Measurements from ENCODE around the gene MST1. TPM values are rescaled to one million over a fixed set of nuclear protein-coding genes. Genes with fewer than 3 reads are reported as not detected.
A peak's percentile ranks its signal among the peaks of the same experiment; 100 is the strongest.

MST1 gene
- total and polyA plus RNA-seq, 2 of the 4 experiments (the other 2 are of a cell fraction): 1.3 to 13.0 TPM

DNA sequence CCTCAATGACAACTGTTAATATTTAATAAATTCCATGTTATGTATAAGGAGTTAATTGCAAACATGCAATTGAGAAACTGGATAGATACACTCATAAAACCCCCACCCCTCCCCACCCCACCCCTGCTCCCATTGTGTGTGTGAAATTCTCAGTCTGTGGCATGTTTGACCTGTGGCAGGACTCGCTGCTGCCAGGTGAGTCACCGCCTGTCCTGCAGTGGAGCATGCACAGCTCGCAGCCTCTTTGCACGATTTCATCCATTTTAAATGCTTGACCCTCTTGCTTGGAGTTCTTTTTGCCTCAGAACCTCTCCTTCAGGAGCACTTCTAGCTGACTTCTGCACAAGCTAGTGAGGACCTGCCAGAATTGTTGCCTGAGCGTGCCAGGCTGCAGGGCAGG lies 20.4 kb downstream of the MST1 start:
- H3K4me2 ChIP-seq (ENCODE audit: low read depth, low read length): no peak overlapping the region
- H4K91ac ChIP-seq (ENCODE audit: insufficient read depth, low read depth, low read length): no peak overlapping the region
- H3K14ac ChIP-seq (replicated peaks; ENCODE audit: low read depth, low read length): no peak overlapping the region
- H2BK5ac ChIP-seq (ENCODE audit: low read depth, low read length, poor library complexity, severe bottlenecking): no peak overlapping the region
- peaks cover 6% of the 10 kb centered on the region for H3K4me1 ChIP-seq (ENCODE audit: control insufficient read depth, insufficient read depth, low read length)
- no peaks in the 10 kb centered on the region for H3K9me3 ChIP-seq (ENCODE audit: control insufficient read depth, insufficient read depth, low read length)
- POLR2A ChIA-PET (ENCODE audit: unreplicated experiment): no interaction called here
- no peak for TF ChIP-seq MAZ (IDR thresholded peaks at IDR 0.05; ENCODE audit: borderline replicate concordance, low read depth, low read length)
- no peak for TF ChIP-seq RFX5 (IDR thresholded peaks at IDR 0.05; ENCODE audit: low read depth, low read length)
- TF ChIP-seq RAD21 (IDR thresholded peaks at IDR 0.05; ENCODE audit: low read length): no peak
- no peak for TF ChIP-seq CEBPB (IDR thresholded peaks at IDR 0.05; ENCODE audit: low read depth, low read length)
- no peak for TF ChIP-seq CHD1 (IDR thresholded peaks at IDR 0.05; ENCODE audit: low read depth, low read length)
- no peak for TF ChIP-seq NFE2L2 (IDR thresholded peaks at IDR 0.05; ENCODE audit: low read depth, low read length)
- no peak for TF ChIP-seq BHLHE40 (IDR thresholded peaks at IDR 0.05; ENCODE audit: low read depth, low read length)
- TF ChIP-seq, protein P1, sequence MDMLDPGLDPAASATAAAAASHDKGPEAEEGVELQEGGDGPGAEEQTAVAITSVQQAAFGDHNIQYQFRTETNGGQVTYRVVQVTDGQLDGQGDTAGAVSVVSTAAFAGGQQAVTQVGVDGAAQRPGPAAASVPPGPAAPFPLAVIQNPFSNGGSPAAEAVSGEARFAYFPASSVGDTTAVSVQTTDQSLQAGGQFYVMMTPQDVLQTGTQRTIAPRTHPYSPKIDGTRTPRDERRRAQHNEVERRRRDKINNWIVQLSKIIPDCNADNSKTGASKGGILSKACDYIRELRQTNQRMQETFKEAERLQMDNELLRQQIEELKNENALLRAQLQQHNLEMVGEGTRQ (IDR thresholded peaks at IDR 0.05; ENCODE audit: low read depth, low read length): no peak
- no peak for TF ChIP-seq MXI1 (IDR thresholded peaks at IDR 0.05; ENCODE audit: borderline replicate concordance, low read depth, low read length)
- TF ChIP-seq SMC3 (IDR thresholded peaks at IDR 0.05; ENCODE audit: low read depth, low read length): no peak
- TF ChIP-seq, protein P2, sequence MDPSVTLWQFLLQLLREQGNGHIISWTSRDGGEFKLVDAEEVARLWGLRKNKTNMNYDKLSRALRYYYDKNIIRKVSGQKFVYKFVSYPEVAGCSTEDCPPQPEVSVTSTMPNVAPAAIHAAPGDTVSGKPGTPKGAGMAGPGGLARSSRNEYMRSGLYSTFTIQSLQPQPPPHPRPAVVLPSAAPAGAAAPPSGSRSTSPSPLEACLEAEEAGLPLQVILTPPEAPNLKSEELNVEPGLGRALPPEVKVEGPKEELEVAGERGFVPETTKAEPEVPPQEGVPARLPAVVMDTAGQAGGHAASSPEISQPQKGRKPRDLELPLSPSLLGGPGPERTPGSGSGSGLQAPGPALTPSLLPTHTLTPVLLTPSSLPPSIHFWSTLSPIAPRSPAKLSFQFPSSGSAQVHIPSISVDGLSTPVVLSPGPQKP (IDR thresholded peaks at IDR 0.05; ENCODE audit: borderline replicate concordance, low read depth, low read length): no peak
- TF ChIP-seq, protein P3, sequence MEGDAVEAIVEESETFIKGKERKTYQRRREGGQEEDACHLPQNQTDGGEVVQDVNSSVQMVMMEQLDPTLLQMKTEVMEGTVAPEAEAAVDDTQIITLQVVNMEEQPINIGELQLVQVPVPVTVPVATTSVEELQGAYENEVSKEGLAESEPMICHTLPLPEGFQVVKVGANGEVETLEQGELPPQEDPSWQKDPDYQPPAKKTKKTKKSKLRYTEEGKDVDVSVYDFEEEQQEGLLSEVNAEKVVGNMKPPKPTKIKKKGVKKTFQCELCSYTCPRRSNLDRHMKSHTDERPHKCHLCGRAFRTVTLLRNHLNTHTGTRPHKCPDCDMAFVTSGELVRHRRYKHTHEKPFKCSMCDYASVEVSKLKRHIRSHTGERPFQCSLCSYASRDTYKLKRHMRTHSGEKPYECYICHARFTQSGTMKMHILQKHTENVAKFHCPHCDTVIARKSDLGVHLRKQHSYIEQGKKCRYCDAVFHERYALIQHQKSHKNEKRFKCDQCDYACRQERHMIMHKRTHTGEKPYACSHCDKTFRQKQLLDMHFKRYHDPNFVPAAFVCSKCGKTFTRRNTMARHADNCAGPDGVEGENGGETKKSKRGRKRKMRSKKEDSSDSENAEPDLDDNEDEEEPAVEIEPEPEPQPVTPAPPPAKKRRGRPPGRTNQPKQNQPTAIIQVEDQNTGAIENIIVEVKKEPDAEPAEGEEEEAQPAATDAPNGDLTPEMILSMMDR (conservative IDR thresholded peaks at IDR 0.05; ENCODE audit: low read depth, low read length): no peak
- TF ChIP-seq FOS (IDR thresholded peaks at IDR 0.05; ENCODE audit: low read depth, low read length): no peak
- no peak for TF ChIP-seq MAFK (IDR thresholded peaks at IDR 0.05; ENCODE audit: low read depth, low read length)
- no peak for TF ChIP-seq RCOR1 (IDR thresholded peaks at IDR 0.05; ENCODE audit: insufficient replicate concordance, low read length)
- TF ChIP-seq POLR2A (IDR thresholded peaks at IDR 0.05; ENCODE audit: low read depth, low read length): no peak
- no peak overlapping the region for H3K27ac ChIP-seq (ENCODE audit: insufficient read depth, low read length)
- no TSS peak for BruUV-seq (replicated peaks)
- no peak overlapping the region for H2AFZ ChIP-seq (replicated peaks; ENCODE audit: low read length, poor library complexity)
- peaks cover 5 to 8% of the 10 kb centered on the region in 2 experiments; a peak in 3 of 4 replicates for H3K79me1 ChIP-seq (ENCODE audit: low read depth in 1 of 2, low read length in 2 of 2)
- H3K9me1 ChIP-seq (ENCODE audit: insufficient read depth, low read length): peaks cover 6% of the 10 kb centered on the region; the same call in 1 of the 2 replicates
- no peak overlapping the region for H2AK5ac ChIP-seq (ENCODE audit: low read depth, low read length)
- H4K20me1 ChIP-seq (ENCODE audit: insufficient read depth, low read length): peaks cover 3% of the 10 kb centered on the region; the same call in 1 of the 2 replicates
- no peaks in the 10 kb centered on the region for H3K36me3 ChIP-seq (ENCODE audit: control insufficient read depth, insufficient read depth, low read length)
- WGBS, 2 experiments (ENCODE audit: extremely low coverage in 2 of 2, insufficient read length in 1 of 2): 69% methylated on average over 4 of the region's 5 CpGs; no CpG with 5 or more reads in 1 of the 2 experiments
- H2BK15ac ChIP-seq (ENCODE audit: low read depth, low read length): no peak overlapping the region
- no peak overlapping the region for H2BK120ac ChIP-seq (ENCODE audit: low read depth, low read length)
- H3K27me3 ChIP-seq (ENCODE audit: control insufficient read depth, insufficient read depth, low read length): peaks cover 9% of the 10 kb centered on the region; the same call in 1 of the 2 replicates
- no peak overlapping the region for H4K8ac ChIP-seq (ENCODE audit: low read depth in 2 of 2, low read length in 2 of 2)
- ATAC-seq (ENCODE audit: low read depth) (no peak), DNase-seq (peak; percentile 34)
- no peak overlapping the region for H3K23ac ChIP-seq (ENCODE audit: low read depth, low read length)
- H3K18ac ChIP-seq (ENCODE audit: low read depth, low read length): no peak overlapping the region
- H3K56ac ChIP-seq (ENCODE audit: extremely low read depth, insufficient read depth, low read length): no peak overlapping the region
- no peak overlapping the region for H2BK20ac ChIP-seq (ENCODE audit: low read depth, low read length)
- CTCF ChIA-PET: interaction anchor here (1.4 kb wide), 1 partner anchor 129 kb away, joined by 6 read pairs; no protein-coding TSS in a partner anchor
- intact Hi-C loops (cut with micrococcal nuclease) (no loop called here), dilution Hi-C loops (cut with HindIII; ENCODE audit: low sequenced_read_pairs, unreplicated experiment) (no loop called here), in situ Hi-C loops (cut with MboI; ENCODE audit: low sequenced_read_pairs) (no loop called here)
- no peak overlapping the region for H3K4me3 ChIP-seq (ENCODE audit: insufficient read depth, low read depth, low read length)
- H3K9ac ChIP-seq (ENCODE audit: low read depth, low read length): no peak overlapping the region
- no peak overlapping the region for H3K4ac ChIP-seq (ENCODE audit: low read depth, low read length)
- H4K5ac ChIP-seq (ENCODE audit: low read depth, low read length): no peak overlapping the region
- no peak overlapping the region for H2AK9ac ChIP-seq (replicated peaks; ENCODE audit: low read depth, low read length, poor library complexity)
